Psoas muscle (tissue), 8 donors: ENCODE data around the gene BPIFA1. TPM values are rescaled to one million over a fixed set of nuclear protein-coding genes. Genes with fewer than 3 reads are reported as not detected.

ENCODE experiments used
- ATAC-seq, 4 donors: fragments of 200-7000 bp; cut with Tn5 transposase; one replicate each; pipeline ENCODE4 v1.9.1; 2020; ENCODE audit warnings: moderate library complexity in 3 of 4, mild to moderate bottlenecking in 2 of 4
- DNase-seq, 2 donors: peaks; one replicate each; pipeline ENCODE4 v3.0.0-alpha.2; 2020
- H3K27ac ChIP-seq: fragments of 200-600 bp; one replicate; pipeline ENCODE4 v1.8.0; 2022
- H3K27me3 ChIP-seq, 3 donors: fragments of 200-600 bp in 1 of 3; one replicate each; pipeline versions ENCODE4 v1.6.1 to v1.8.0; 2013 to 2022; ENCODE audit warnings: low read length in 2 of 3, mild to moderate bottlenecking in 2 of 3, moderate library complexity in 1 of 3; ENCODE audit not compliant: insufficient read depth in 3 of 3
- H3K36me3 ChIP-seq, 2 donors: fragments of 200-600 bp in 1 of 2; one replicate each; pipeline versions ENCODE4 v1.6.1 to v1.8.0; 2013 to 2022; ENCODE audit warnings: low read depth in 1 of 2, mild to moderate bottlenecking in 1 of 2, moderate library complexity in 1 of 2; ENCODE audit not compliant: insufficient read depth in 1 of 2
- H3K4me1 ChIP-seq: fragments of 200-600 bp; one replicate; pipeline ENCODE4 v1.8.0; 2022
- H3K4me3 ChIP-seq: fragments of 200-600 bp; one replicate; pipeline ENCODE4 v1.8.0; 2022; ENCODE audit warnings: mild to moderate bottlenecking
- H3K9me3 ChIP-seq: fragments of 200-600 bp; one replicate; pipeline ENCODE4 v1.8.0; 2022
- CTCF ChIP-seq: fragments of 200-600 bp; IDR thresholded peaks from one replicate; pipeline ENCODE4 v1.8.0; 2022; ENCODE audit warnings: antibody characterized with exemption
- WGBS, 3 donors: extraction: QIAGEN DNeasy Blood & Tissue Kit; methylation state at CpG; one replicate each; pipeline versions ENCODE4 v1.1.6 to v1.1.7; 2013; 5-methylcytosine and 5-hydroxymethylcytosine counted together
- intact Hi-C, 2 donors: fragments of 100-400 bp; cut with DNase I; formaldehyde crosslinking; loops; one replicate each; pipeline versions ENCODE4 v1.11.0 to v1.14.2; 2022
- polyA plus RNA-seq, 3 donors: library from polyadenylated mRNA; stranded (reverse); fragments of 200-250 nt; gene quantifications; one replicate each; pipeline ENCODE4 v1.2.3, GENCODE V29; 2013
- total RNA-seq, 4 donors: library from RNA; stranded (reverse); fragmentation: NEBNext Ultra II Directional in 2 of 4; extraction: Animal tissue kit (Norgen Biotek cat#: 25700) in 2 of 4; gene quantifications; one replicate each; pipeline versions ENCODE4 v1.2.1 to v1.2.4, GENCODE V29; 2021 to 2023
- donor health status: healthy with polysubstance abuse.
- donor health status: DM: no; HTN: no; CAD: no; lungs with moderate emphysema.
- donor health status: Bipolar disorder and iron deficiency.
- donor health status: healthy.
- donor health status: DM: yes; HTN: yes; CAD: no.
- donor health status: DM: no; HTN: no; CAD: no.
- donor health status: DM: no; HTN: no; CAD: no.
- donor health status: DM: yes; HTN: yes; CAD: no.

Gene BPIFA1
- total and polyA plus RNA-seq, 7 donors: not detected

GRCh38 chr20:33275871-33276270 lies 40.1 kb downstream of the BPIFA1 start:
- Histone ChIP-seq H3K27ac (no peak overlapping the region), H3K9me3 (no peaks in the 10 kb centered on the region), H3K27me3 (peaks cover 0 to 27% (median 6%) of the 10 kb centered on the region in 3 donors), H3K4me3 (no peak overlapping the region), H3K36me3 (no peaks in the 10 kb centered on the region), H3K4me1 (no peaks in the 10 kb centered on the region)
- DNase-seq (no peak), ATAC-seq (no peak)
- TF ChIP-seq CTCF: no peak
- intact Hi-C loops: no loop called here
- 58 to 64% (median 60%) methylated on average over 3 of the region's 3 CpGs for WGBS, 3 donors

GRCh38 chr20:33276303-33277113 lies 40.7 kb downstream of the BPIFA1 start:
- intact Hi-C loops: no loop called here
- 64 to 73% (median 66%) methylated on average over 10 to 12 of the region's 12 CpGs for WGBS, 3 donors
- ATAC-seq: no peak

GRCh38 chr20:33277471-33278441 lies 42.0 kb downstream of the BPIFA1 start:
- H3K9me3 ChIP-seq: no peaks in the 10 kb centered on the region
- no peak for TF ChIP-seq CTCF
- no peak overlapping the region for H3K27ac ChIP-seq
- no peak for DNase-seq
- ATAC-seq: no peak
- no peaks in the 10 kb centered on the region for H3K4me1 ChIP-seq
- peaks cover 0 to 39% (median 6%) of the 10 kb centered on the region in 3 donors for H3K27me3 ChIP-seq
- no peaks in the 10 kb centered on the region for H3K36me3 ChIP-seq
- 39 to 51% (median 44%) methylated on average over 13 of the region's 13 CpGs for WGBS, 3 donors
- intact Hi-C loops: no loop called here
- H3K4me3 ChIP-seq: no peak overlapping the region

More at GRCh38 chr20:33276303-33277113, 40.7 kb downstream of the BPIFA1 start:
- Histone ChIP-seq H3K4me1 (no peaks in the 10 kb centered on the region), H3K36me3 (no peaks in the 10 kb centered on the region), H3K9me3 (no peaks in the 10 kb centered on the region), H3K27ac (no peak overlapping the region), H3K4me3 (no peak overlapping the region), H3K27me3 (peaks cover 0 to 29% (median 6%) of the 10 kb centered on the region in 3 donors)
- no peak for DNase-seq
- no peak for TF ChIP-seq CTCF

GRCh38 chr20:33278700-33279099 lies 42.9 kb downstream of the BPIFA1 start:
- H3K27me3 ChIP-seq: peaks cover 0 to 46% (median 9%) of the 10 kb centered on the region in 3 donors
- ATAC-seq: no peak

More at GRCh38 chr20:33278700-33279099, 42.9 kb downstream of the BPIFA1 start:
- intact Hi-C loops: no loop called here
- H3K9me3 ChIP-seq: no peaks in the 10 kb centered on the region
- H3K4me1 ChIP-seq: no peaks in the 10 kb centered on the region
- H3K4me3 ChIP-seq: no peak overlapping the region
- WGBS, 3 donors: 73 to 81% (median 78%) methylated on average over 3 of the region's 3 CpGs
- no peak for TF ChIP-seq CTCF
- no peaks in the 10 kb centered on the region for H3K36me3 ChIP-seq
- no peak overlapping the region for H3K27ac ChIP-seq
- DNase-seq: no peak
